ENCODE results near the gene MBP. TPM values are rescaled to one million over a fixed set of nuclear protein-coding genes. Genes with fewer than 3 reads are reported as not detected.

The MBP gene
- total and polyA plus RNA-seq, 4 experiments from 2014 or later = 92.2 to 187 (median 149) TPM

- peaks cover 14% of the 10 kb centered on the region for H3K4me1 ChIP-seq (ENCODE audit: insufficient read depth, low read length)
- H3K27me3 Mint-ChIP-seq = no peaks in the 10 kb centered on the region
- no peaks in the 10 kb centered on the region for H3K27me3 ChIP-seq (ENCODE audit: insufficient read depth, low read length)
- POLR2A ChIA-PET (ENCODE audit: partially characterized antibody) = interaction anchor here (0.9 kb wide), 1 partner anchor 24 kb away, joined by 3 read pairs; no protein-coding TSS in a partner anchor
- peak overlapping the region in 2 of 8 donors; percentile 13 to 42 for H3K4me3 Mint-ChIP-seq
- no peak overlapping the region for H3K4me3 ChIP-seq (ENCODE audit: low read length in 2 of 2)
- no peaks in the 10 kb centered on the region for H3K36me3 Mint-ChIP-seq
- H3K9me3 Mint-ChIP-seq = no peaks in the 10 kb centered on the region
- intact Hi-C loops (cut with micrococcal nuclease) = no loop called here
- H3K36me3 ChIP-seq (ENCODE audit: insufficient read depth, low read length) = no peaks in the 10 kb centered on the region
- CTCF ChIA-PET (ENCODE audit: partially characterized antibody) = interaction anchor here (0.7 to 1.5 kb wide), 4 partner anchors 16 to 151 kb away, joined by 3 to 4 read pairs (median 3); no protein-coding TSS in a partner anchor
- no peak for DNase-seq
- H3K9me3 ChIP-seq (ENCODE audit: control insufficient read depth in 1 of 2, low read length in 2 of 2) = no peaks in the 10 kb centered on the region
- H3K27ac ChIP-seq (ENCODE audit: low read depth, low read length) = no peak overlapping the region
- H3K4me1 Mint-ChIP-seq = peaks cover 15 to 24% (median 20%) of the 10 kb centered on the region in 4 donors
- H3K27ac Mint-ChIP-seq = no peak overlapping the region
Observed at GRCh38 chr18:77151033-77151771, 18.6 kb upstream of the MBP start.

GRCh38 chr18:77150588-77150987, 18.0 kb upstream of the MBP start:
- no peak for DNase-seq
- ChIA-PET CTCF (ENCODE audit: partially characterized antibody) (interaction anchor here (0.8 to 1.5 kb wide), 5 partner anchors 15 to 150 kb away, joined by 3 to 4 read pairs (median 3); no protein-coding TSS in a partner anchor), POLR2A (ENCODE audit: partially characterized antibody) (interaction anchor here (0.9 kb wide), 1 partner anchor 23 kb away, joined by 3 read pairs; no protein-coding TSS in a partner anchor)
- intact Hi-C loops (cut with micrococcal nuclease) = no loop called here
- Mint-ChIP-seq H3K27ac (no peak overlapping the region), H3K36me3 (no peaks in the 10 kb centered on the region), H3K4me3 (no peak overlapping the region), H3K4me1 (peaks cover 15 to 30% (median 23%) of the 10 kb centered on the region in 4 donors), H3K9me3 (no peaks in the 10 kb centered on the region), H3K27me3 (no peaks in the 10 kb centered on the region)
- Histone ChIP-seq H3K27me3 (ENCODE audit: insufficient read depth, low read length) (no peaks in the 10 kb centered on the region), H3K9me3 (ENCODE audit: control insufficient read depth in 1 of 2, low read length in 2 of 2) (no peaks in the 10 kb centered on the region), H3K4me3 (ENCODE audit: low read length in 2 of 2) (no peak overlapping the region), H3K27ac (ENCODE audit: low read depth, low read length) (no peak overlapping the region), H3K36me3 (ENCODE audit: insufficient read depth, low read length) (no peaks in the 10 kb centered on the region), H3K4me1 (ENCODE audit: insufficient read depth, low read length) (peaks cover 14% of the 10 kb centered on the region)

GRCh38 chr18:77148289-77148688, 15.7 kb upstream of the MBP start:
- DNase-seq = no peak
- Histone ChIP-seq H3K4me3 (ENCODE audit: low read length in 2 of 2) (no peak overlapping the region), H3K27ac (ENCODE audit: low read depth, low read length) (no peak overlapping the region), H3K9me3 (ENCODE audit: control insufficient read depth in 1 of 2, low read length in 2 of 2) (peaks cover 0 to 3% of the 10 kb centered on the region in 2 donors), H3K36me3 (ENCODE audit: insufficient read depth, low read length) (no peaks in the 10 kb centered on the region), H3K27me3 (ENCODE audit: insufficient read depth, low read length) (no peaks in the 10 kb centered on the region), H3K4me1 (ENCODE audit: insufficient read depth, low read length) (peaks cover 23% of the 10 kb centered on the region)
- POLR2A ChIA-PET (ENCODE audit: partially characterized antibody) = interaction anchor here (1.0 to 5.3 kb wide), 2 partner anchors 16 to 148 kb away, joined by 3 to 28 read pairs; partner anchors contain the start of gene MBP
- no peaks in the 10 kb centered on the region for H3K27me3 Mint-ChIP-seq
- intact Hi-C loops (cut with micrococcal nuclease) = no loop called here
- H3K4me1 Mint-ChIP-seq = peaks cover 24 to 51% (median 39%) of the 10 kb centered on the region in 4 donors
- no peak overlapping the region for H3K27ac Mint-ChIP-seq
- no peak overlapping the region for H3K4me3 Mint-ChIP-seq
- CTCF ChIA-PET (ENCODE audit: partially characterized antibody) = interaction anchor here (0.8 to 1.8 kb wide), 4 partner anchors 10 to 148 kb away, joined by 3 to 9 read pairs (median 4); no protein-coding TSS in a partner anchor
- H3K9me3 Mint-ChIP-seq = peaks cover 0 to 14% (median 10%) of the 10 kb centered on the region in 8 donors
- peaks cover 0 to 3% of the 10 kb centered on the region in 2 donors for H3K36me3 Mint-ChIP-seq

GRCh38 chr18:77147418-77147852, 14.9 kb upstream of the MBP start:
- peaks cover 0 to 7% of the 10 kb centered on the region in 2 donors for H3K9me3 ChIP-seq (ENCODE audit: control insufficient read depth in 1 of 2, low read length in 2 of 2)
- H3K36me3 ChIP-seq (ENCODE audit: insufficient read depth, low read length) = no peaks in the 10 kb centered on the region
- H3K36me3 Mint-ChIP-seq = peaks cover 4 to 8% of the 10 kb centered on the region in 2 donors
- no peaks in the 10 kb centered on the region for H3K27me3 Mint-ChIP-seq
- no peaks in the 10 kb centered on the region for H3K27me3 ChIP-seq (ENCODE audit: insufficient read depth, low read length)
- H3K9me3 Mint-ChIP-seq = peaks cover 0 to 21% (median 16%) of the 10 kb centered on the region in 8 donors
- H3K4me3 ChIP-seq (ENCODE audit: low read length in 2 of 2) = no peak overlapping the region
- peak overlapping the region; percentile 0 to 79 (median 70) for H3K27ac Mint-ChIP-seq
- no peak overlapping the region for H3K27ac ChIP-seq (ENCODE audit: low read depth, low read length)
- CTCF ChIA-PET (ENCODE audit: partially characterized antibody) = interaction anchor here (1.2 to 1.4 kb wide), 4 partner anchors 9 to 147 kb away, joined by 3 to 5 read pairs (median 3); partner anchors contain the start of gene MBP
- no peak for DNase-seq
- H3K4me1 Mint-ChIP-seq = peaks cover 24 to 53% (median 41%) of the 10 kb centered on the region in 4 donors
- peaks cover 23% of the 10 kb centered on the region for H3K4me1 ChIP-seq (ENCODE audit: insufficient read depth, low read length)
- intact Hi-C loops (cut with micrococcal nuclease) = no loop called here
- POLR2A ChIA-PET (ENCODE audit: partially characterized antibody) = interaction anchor here (0.9 to 5.3 kb wide), 3 partner anchors 15 to 93 kb away, joined by 3 to 28 read pairs (median 4); partner anchors contain the start of gene MBP
- peak overlapping the region in 3 of 8 donors; percentile 8 to 65 (median 50) for H3K4me3 Mint-ChIP-seq

- intact Hi-C loops (cut with micrococcal nuclease) = no loop called here
Observed at GRCh38 chr18:77146249-77147080, 13.9 kb upstream of the MBP start.

GRCh38 chr18:77145364-77145901, 12.8 kb upstream of the MBP start:
- ChIA-PET CTCF (ENCODE audit: partially characterized antibody) (interaction anchor here (1.0 to 1.6 kb wide), 3 partner anchors 11 to 162 kb away, joined by 3 to 6 read pairs (median 5); no protein-coding TSS in a partner anchor), POLR2A (ENCODE audit: partially characterized antibody) (interaction anchor here (0.8 to 5.3 kb wide), 3 partner anchors 13 to 90 kb away, joined by 3 to 28 read pairs (median 5); partner anchors contain the start of gene MBP)
- no peak overlapping the region for H3K4me3 ChIP-seq (ENCODE audit: low read length in 2 of 2)
- H3K4me1 Mint-ChIP-seq = peaks cover 32 to 65% (median 48%) of the 10 kb centered on the region in 4 donors
- peaks cover 27% of the 10 kb centered on the region for H3K4me1 ChIP-seq (ENCODE audit: insufficient read depth, low read length)
- no peak for DNase-seq
- peaks cover 0 to 7% of the 10 kb centered on the region in 2 donors for H3K9me3 ChIP-seq (ENCODE audit: control insufficient read depth in 1 of 2, low read length in 2 of 2)
- peaks cover 8% of the 10 kb centered on the region in 2 donors for H3K36me3 Mint-ChIP-seq
- H3K36me3 ChIP-seq (ENCODE audit: insufficient read depth, low read length) = no peaks in the 10 kb centered on the region
- H3K27me3 ChIP-seq (ENCODE audit: insufficient read depth, low read length) = no peaks in the 10 kb centered on the region
- no peak overlapping the region for H3K4me3 Mint-ChIP-seq
- H3K27ac Mint-ChIP-seq = peak overlapping the region in 3 of 7 donors; percentile 5 to 42 (median 23)
- peaks cover 0 to 30% (median 22%) of the 10 kb centered on the region in 8 donors for H3K9me3 Mint-ChIP-seq
- intact Hi-C loops (cut with micrococcal nuclease) = no loop called here
- no peak overlapping the region for H3K27ac ChIP-seq (ENCODE audit: low read depth, low read length)
- no peaks in the 10 kb centered on the region for H3K27me3 Mint-ChIP-seq

More at GRCh38 chr18:77146249-77147080, 13.9 kb upstream of the MBP start:
- no peaks in the 10 kb centered on the region for H3K36me3 ChIP-seq (ENCODE audit: insufficient read depth, low read length)
- Mint-ChIP-seq H3K36me3 (peaks cover 8% of the 10 kb centered on the region in 2 donors), H3K4me1 (peaks cover 27 to 61% (median 45%) of the 10 kb centered on the region in 4 donors), H3K27me3 (no peaks in the 10 kb centered on the region), H3K27ac (peak overlapping the region in 5 of 7 donors; percentile 25 to 78 (median 56)), H3K9me3 (peaks cover 0 to 26% (median 22%) of the 10 kb centered on the region in 8 donors), H3K4me3 (peak overlapping the region in 2 of 8 donors; percentile 36 to 43)
- H3K9me3 ChIP-seq (ENCODE audit: control insufficient read depth in 1 of 2, low read length in 2 of 2) = peaks cover 0 to 7% of the 10 kb centered on the region in 2 donors
- H3K27me3 ChIP-seq (ENCODE audit: insufficient read depth, low read length) = no peaks in the 10 kb centered on the region
- no peak overlapping the region for H3K27ac ChIP-seq (ENCODE audit: low read depth, low read length)
- peaks cover 25% of the 10 kb centered on the region for H3K4me1 ChIP-seq (ENCODE audit: insufficient read depth, low read length)
- CTCF ChIA-PET (ENCODE audit: partially characterized antibody) = interaction anchor here (0.9 to 1.6 kb wide), 8 partner anchors 9 to 163 kb away, joined by 3 to 6 read pairs (median 4); partner anchors contain the start of gene MBP
- POLR2A ChIA-PET (ENCODE audit: partially characterized antibody) = interaction anchor here (0.7 to 5.3 kb wide), 4 partner anchors 14 to 92 kb away, joined by 3 to 28 read pairs (median 4); partner anchors contain the start of gene MBP
- no peak overlapping the region for H3K4me3 ChIP-seq (ENCODE audit: low read length in 2 of 2)
- no peak for DNase-seq
